ENCODE measurements around the gene HNF1B.
A peak's percentile ranks its signal among the peaks of the same experiment; 100 is the strongest.
"Not testable (repeated sequence)": the region's sequence is repeated elsewhere in the genome, so short reads cannot be mapped to it uniquely, and the experiment has no call there.

HNF1B gene

DNA sequence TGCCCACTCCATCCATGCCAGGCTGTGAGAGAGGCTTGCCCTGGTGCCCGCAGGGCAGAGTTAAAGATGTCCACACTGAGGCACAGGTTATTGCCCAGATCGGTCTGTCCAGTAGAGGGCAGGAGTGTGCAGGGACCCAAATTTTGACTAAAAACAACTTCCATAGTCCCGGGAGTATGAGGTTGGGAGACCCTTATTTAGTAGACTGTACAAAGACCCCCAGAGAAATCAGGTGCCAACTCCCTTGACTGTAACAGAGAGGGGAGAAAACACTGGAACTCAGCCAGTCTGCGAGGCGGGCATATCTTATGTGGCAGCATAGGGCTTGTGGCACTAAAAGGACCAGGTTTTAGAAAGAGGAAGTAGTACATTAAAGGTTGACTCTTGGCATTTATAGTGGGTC lies 43.4 kb downstream of the HNF1B start:
- peak; percentile 29 to 32 for DNase-seq (ENCODE audit: low read depth in 2 of 2)

DNA sequence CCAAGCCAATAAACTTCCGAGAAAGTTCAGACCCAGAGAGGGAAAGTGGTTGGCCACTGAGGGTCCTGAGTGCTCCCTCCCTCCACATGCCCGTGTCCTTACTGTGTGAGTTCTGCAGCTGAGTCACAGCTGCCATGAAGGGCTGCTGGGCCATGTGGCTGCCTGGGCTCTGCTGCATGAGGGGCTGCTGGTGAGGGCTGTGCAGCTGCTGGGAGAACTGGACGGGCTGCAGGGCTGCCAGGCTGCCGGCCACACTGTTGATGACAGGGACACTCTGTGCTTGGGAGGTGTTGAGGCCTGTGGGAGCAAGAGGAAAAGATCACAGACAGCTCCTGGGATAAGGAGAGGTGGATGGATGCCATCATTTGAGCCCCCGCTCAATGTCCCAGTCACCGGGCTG lies 44.0 kb downstream of the HNF1B start:
- DNase-seq (ENCODE audit: low read depth in 2 of 2): no peak

DNA sequence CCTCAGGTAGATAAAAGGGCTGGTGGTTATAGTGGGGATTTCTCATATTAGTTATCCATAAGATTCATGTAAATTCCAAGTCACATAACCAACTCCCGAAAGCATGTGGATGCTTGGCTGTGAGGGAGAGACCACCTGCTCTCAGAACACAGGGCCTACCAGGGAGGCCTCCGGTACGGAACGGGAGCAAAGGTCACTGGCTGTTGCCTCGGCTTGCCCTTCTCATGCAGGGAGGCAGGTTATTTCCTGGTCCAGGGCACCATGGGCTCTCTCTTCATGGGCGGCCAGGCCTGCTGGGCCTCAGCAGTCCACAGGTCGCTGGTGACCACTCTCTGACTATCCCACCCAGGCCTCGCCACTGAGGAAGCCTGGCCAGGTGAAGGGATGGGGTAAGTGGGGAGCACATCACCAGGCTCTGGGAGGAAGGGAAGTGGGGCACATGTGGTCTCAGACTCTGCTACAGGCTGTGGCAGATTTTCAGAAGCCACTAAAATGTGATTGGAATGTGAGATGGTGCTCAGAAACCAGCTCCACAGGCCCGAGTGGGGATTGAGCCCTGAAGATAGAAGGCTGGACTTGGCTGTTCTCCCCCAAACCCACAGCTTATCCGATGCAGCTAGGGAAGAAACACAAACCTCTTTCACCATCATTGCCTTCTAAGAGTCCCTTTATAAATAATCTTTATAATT lies 45.4 kb downstream of the HNF1B start:
- DNase-seq (ENCODE audit: low read depth in 2 of 2): no peak

DNA sequence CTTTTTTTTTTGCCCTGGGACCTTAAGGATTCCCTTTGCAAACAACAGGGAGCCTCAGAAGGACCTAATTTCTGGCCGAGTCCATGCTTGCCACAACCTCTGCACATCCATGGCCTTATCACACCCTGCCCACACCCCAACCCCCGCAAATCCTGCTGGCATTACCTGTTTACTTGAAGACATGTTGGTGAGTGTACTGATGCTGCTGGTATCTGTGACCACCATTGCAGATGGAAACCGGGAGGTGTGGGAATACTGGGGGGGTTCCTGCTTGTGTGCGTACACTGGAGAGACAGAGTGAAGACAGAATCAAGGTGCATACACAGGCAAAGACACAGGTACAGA lies 46.0 kb downstream of the HNF1B start:
- DNase-seq (ENCODE audit: low read depth in 2 of 2): no peak

GRCh38 chr17:37698132-37698910 lies 46.5 kb downstream of the HNF1B start:
- DNase-seq (ENCODE audit: low read depth in 2 of 2): no peak

DNA sequence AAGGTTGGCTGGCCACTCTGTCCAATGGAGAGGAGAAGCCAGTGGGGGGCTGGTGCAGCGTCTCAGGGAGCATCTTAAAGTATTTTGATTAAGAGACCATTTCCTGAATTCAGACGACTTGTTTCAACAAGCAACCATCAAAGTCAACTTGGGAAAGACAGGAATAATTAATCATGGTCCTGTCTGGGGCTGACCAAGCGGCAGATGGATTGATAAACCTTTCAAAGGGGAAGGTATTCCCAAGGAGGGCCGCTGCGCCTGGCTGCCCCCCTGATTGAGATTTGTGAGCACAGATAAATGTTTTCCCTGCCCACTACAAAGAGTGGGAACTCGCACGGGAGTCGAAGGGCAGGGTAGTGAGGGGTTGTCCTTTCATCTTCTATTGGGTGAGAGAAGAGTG lies 47.5 kb downstream of the HNF1B start:
- DNase-seq (ENCODE audit: low read depth in 2 of 2): no peak

DNA sequence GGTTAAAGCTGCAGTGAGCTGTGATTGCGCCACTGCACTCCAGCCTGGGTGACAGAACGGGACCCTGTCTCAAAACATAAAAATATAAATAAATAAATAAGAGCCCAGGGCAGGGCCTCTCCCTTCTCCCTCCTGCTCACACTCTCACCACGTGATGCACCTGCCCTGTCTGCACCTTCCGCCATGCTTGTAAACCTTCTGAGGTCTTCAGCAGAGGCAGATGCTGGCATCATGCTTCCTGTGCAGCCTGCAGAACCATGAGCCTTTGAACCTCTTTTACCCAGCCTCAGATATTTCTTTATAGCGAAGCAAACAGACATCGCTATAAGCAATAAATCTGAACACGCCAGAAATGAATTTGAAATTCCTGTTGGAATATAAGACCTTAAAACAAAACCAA lies 48.5 kb downstream of the HNF1B start:
- DNase-seq (ENCODE audit: low read depth in 2 of 2): no peak

- no peak for DNase-seq (ENCODE audit: low read depth in 2 of 2)
Measured at GRCh38 chr17:37695726-37696125, 49.1 kb downstream of the HNF1B start.

DNA sequence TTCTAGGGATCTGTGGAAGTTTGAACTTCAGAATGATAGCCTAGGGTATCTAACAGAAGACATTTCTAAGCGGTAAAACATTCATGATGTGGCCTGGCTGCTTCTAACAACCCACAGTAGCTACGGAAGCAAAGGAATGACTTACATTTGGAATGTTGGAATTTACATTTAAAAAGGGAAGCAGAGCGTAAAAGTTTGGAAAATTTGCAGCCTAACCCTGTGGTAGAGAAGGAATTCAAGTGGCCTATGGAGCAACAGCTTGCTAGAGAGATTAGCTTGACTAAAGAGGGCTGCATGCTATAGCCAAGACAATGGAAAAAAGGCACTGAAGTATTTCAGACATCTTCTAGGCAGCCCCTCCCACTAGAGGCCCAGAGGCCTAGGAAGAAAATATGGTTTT lies 50.1 kb downstream of the HNF1B start:
- no peak for DNase-seq (ENCODE audit: low read depth in 2 of 2)

GRCh38 chr17:37693328-37693727 lies 51.5 kb downstream of the HNF1B start:
- no peak for DNase-seq (ENCODE audit: low read depth in 2 of 2)

DNA sequence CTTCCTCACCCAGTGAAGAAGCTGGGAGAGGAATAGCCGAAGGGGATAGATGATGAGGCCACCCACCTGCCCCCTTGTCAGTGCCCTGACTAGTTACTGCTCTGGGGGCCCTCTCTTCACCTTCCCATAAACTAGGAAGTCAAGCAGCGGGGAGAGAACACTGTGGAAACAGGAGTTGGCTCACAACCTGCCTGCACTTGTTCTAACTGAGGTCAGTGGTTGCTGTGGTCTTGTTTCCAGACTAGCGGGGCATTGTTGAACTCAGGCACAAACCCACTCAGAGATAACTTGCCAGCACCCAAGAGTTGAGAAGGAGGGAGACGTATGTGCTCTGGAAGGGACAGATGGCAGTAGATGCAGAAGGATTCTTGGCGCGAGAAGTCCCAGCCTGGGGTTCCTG lies 53.1 kb downstream of the HNF1B start:
- no peak for DNase-seq (ENCODE audit: low read depth in 2 of 2)

- no peak for DNase-seq (ENCODE audit: low read depth in 2 of 2)
Measured at GRCh38 chr17:37689317-37689716, 55.5 kb downstream of the HNF1B start.

- DNase-seq (ENCODE audit: low read depth in 2 of 2): no peak
Measured at GRCh38 chr17:37683454-37683984, 61.3 kb downstream of the HNF1B start.

- no peak for DNase-seq (ENCODE audit: low read depth in 2 of 2)
Measured at GRCh38 chr17:37682007-37682406, 62.9 kb downstream of the HNF1B start.

- not testable (repeated sequence) for DNase-seq (ENCODE audit: low read depth in 2 of 2)
Measured at GRCh38 chr17:37679995-37680394, 64.9 kb downstream of the HNF1B start.

GRCh38 chr17:37678036-37678435 lies 66.8 kb downstream of the HNF1B start:
- DNase-seq (ENCODE audit: low read depth in 2 of 2): no peak

- DNase-seq (ENCODE audit: low read depth in 2 of 2): no peak
Measured at GRCh38 chr17:37677021-37677420, 67.8 kb downstream of the HNF1B start.

- DNase-seq (ENCODE audit: low read depth in 2 of 2): no peak
Measured at GRCh38 chr17:37676115-37676925, 68.5 kb downstream of the HNF1B start.

DNA sequence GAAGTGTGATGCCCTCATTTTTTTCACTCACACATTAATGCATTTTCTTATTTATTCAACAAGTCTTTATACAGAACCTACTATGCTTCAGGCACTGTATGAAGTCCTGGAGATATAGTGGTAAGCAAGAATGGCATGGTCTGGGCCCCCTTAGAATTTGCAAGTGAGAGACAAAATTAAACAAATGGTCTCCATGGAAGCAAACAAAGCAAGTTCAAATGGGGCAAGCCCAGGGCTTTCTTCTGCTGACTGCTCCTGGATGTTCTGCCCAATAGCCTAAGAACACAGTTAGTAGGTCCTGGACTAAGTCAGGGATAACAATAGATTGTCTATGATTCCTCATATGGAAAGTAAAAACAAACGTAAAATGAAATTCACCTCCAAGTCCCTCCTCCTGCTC lies 70.3 kb downstream of the HNF1B start:
- no peak for DNase-seq (ENCODE audit: low read depth in 2 of 2)

- no peak for DNase-seq (ENCODE audit: low read depth in 2 of 2)
Measured at GRCh38 chr17:37673386-37673785, 71.5 kb downstream of the HNF1B start.

DNA sequence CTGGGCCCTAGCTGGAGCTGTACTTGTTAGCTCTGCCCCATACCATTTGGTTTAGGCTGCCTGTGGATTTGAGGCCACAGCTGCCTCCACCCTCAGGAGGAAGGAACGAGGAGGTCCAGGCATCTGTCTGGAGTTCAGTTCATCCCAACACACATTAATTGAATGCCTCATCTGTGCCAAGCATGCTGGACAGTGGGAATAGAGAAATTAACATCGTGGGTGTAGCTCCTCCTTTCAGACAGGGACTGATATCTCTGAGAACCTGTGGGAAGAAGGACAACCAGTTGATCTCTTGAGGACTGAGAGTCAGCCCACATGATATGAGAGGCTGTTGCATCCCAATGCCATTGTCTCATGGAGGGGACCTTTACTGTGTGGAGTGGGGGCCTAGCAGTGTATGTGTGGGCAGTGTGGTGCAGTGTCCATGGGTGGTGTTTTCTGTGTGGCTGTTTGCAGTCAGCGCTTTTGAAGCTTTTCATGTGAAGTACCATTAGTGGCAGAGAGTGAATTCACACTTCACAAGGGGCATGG lies 72.2 kb downstream of the HNF1B start:
- no peak for DNase-seq (ENCODE audit: low read depth in 2 of 2)
